Heart right ventricle (tissue), 16 donors: ENCODE results near the gene ERBB3. TPM values are rescaled to one million over a fixed set of nuclear protein-coding genes. Genes with fewer than 3 reads are reported as not detected.

Source experiments
- ATAC-seq, 8 donors: fragments of 200-7000 bp; cut with Tn5 transposase; one replicate each; pipeline ENCODE4 v1.9.1; 2020; ENCODE audit warnings: mild to moderate bottlenecking in 8 of 8, moderate library complexity in 8 of 8, moderate number of reproducible peaks in 1 of 8
- DNase-seq, 2 donors: peaks; one replicate each; pipeline ENCODE4 v3.0.0-alpha.2; 2020
- H3K27ac ChIP-seq, 10 donors: fragments of 200-600 bp; sonication (generic) in 2 of 10; one replicate each; pipeline versions ENCODE4 v1.5.0 to v1.8.0; 2020 to 2022; ENCODE audit warnings: mild to moderate bottlenecking in 3 of 10
- H3K27me3 ChIP-seq, 7 donors: fragments of 200-600 bp; one replicate each; pipeline ENCODE4 v1.8.0; 2021 to 2022; ENCODE audit warnings: mild to moderate bottlenecking in 2 of 7
- H3K36me3 ChIP-seq, 9 donors: fragments of 200-600 bp; sonication (generic) in 1 of 9; one replicate each; pipeline versions ENCODE4 v1.5.0 to v1.8.0; 2020 to 2022; ENCODE audit warnings: mild to moderate bottlenecking in 2 of 9
- H3K4me1 ChIP-seq, 9 donors: fragments of 200-600 bp; sonication (generic) in 1 of 9; one replicate each; pipeline versions ENCODE4 v1.5.0 to v1.8.0; 2020 to 2022; ENCODE audit warnings: mild to moderate bottlenecking in 4 of 9
- H3K4me3 ChIP-seq, 10 donors: fragments of 200-600 bp; sonication (generic) in 2 of 10; one replicate each; pipeline versions ENCODE4 v1.5.0 to v1.8.0; 2020 to 2022; ENCODE audit warnings: mild to moderate bottlenecking in 7 of 10, moderate library complexity in 2 of 10
- H3K9me3 ChIP-seq, 11 donors: fragments of 200-600 bp in 10 of 11; sonication (generic) in 2 of 11; one replicate each; pipeline versions ENCODE4 v1.5.0 to v1.8.0; 2013 to 2022; ENCODE audit warnings: mild to moderate bottlenecking in 2 of 11, control low read depth in 1 of 11, moderate library complexity in 1 of 11
- CTCF ChIP-seq, 9 donors: fragments of 200-600 bp; sonication (generic) in 2 of 9; IDR thresholded peaks; one replicate each; pipeline versions ENCODE4 v1.5.0 to v1.8.0; 2021 to 2022; ENCODE audit warnings: antibody characterized with exemption in 9 of 9, mild to moderate bottlenecking in 5 of 9, moderate library complexity in 1 of 9
- WGBS, 2 donors: extraction: QIAGEN DNeasy Blood & Tissue Kit; methylation state at CpG; one replicate each; pipeline ENCODE4 v1.1.7; 2013; ENCODE audit warnings: inconsistent platforms in 1 of 2; 5-methylcytosine and 5-hydroxymethylcytosine counted together
- intact Hi-C, 10 donors: fragments of 100-400 bp; cut with DNase I; formaldehyde crosslinking; loops; one replicate each; pipeline versions ENCODE4 v1.11.1 to v1.14.2; 2022
- polyA plus RNA-seq, 2 donors: library from polyadenylated mRNA; stranded (reverse); fragments of 200-250 nt; gene quantifications; one replicate each; pipeline ENCODE4 v1.2.3, GENCODE V29; 2013
- total RNA-seq, 10 donors: library from RNA; stranded (reverse); fragmentation: NEBNext Ultra II Directional in 3 of 10; extraction: Animal tissue kit (Norgen Biotek cat#: 25700) in 3 of 10; gene quantifications; one replicate each; pipeline versions ENCODE4 v1.2.1 to v1.2.4, GENCODE V29; 2021 to 2023
- donor health status: Arrhythmogenic right ventricular cardiomyopathy.
- donor health status: ischemic (EF 13 %, LVEDD 7.1; RV severe dilation, severe dysfunction).
- donor health status: healthy with polysubstance abuse.
- donor health status: DM: no; HTN: yes; CAD: no.
- donor health status: DM: no; HTN: no; CAD: no.
- donor health status: ischemic (EF 25% LVEDD 6.9; RV normal size, moderate dysfunction).
- donor health status: ischemic (EF 25% LVEDD 5.7; RV mildly dilated, moderate dysfunction).
- donor health status: healthy.
- donor health status: DM: yes; HTN: yes; CAD: no.
- donor health status: Ischemic cardiomyopathy.
- donor health status: ischemic (EF 35%, LVEDD 5.7; RV mildly dilated, moderate dysfunction).
- donor health status: nonischemic (EF 11% LVEDD 7.7; RV severe dilation, severe dysfunction).
- donor health status: DM: yes; HTN: yes; CAD: no.
- donor health status: PGD.
- donor health status: ischemic (EF 29% LVEDD 5.4; RV normal size, mild dysfunction).
- donor health status: nonischemic (EF 23%, LVEDD 6.1; RV moderate dilation, normal function).

ERBB3 gene
- total and polyA plus RNA-seq, 12 donors: 0.80 to 7.8 (median 2.9) TPM

- DNase-seq (no peak), ATAC-seq (no peak)
- WGBS, 2 donors: 48 to 52% methylated on average over 3 of the region's 3 CpGs
- Histone ChIP-seq H3K4me1 (peaks cover 8 to 66% (median 51%) of the 10 kb centered on the region in 9 donors), H3K27ac (peak overlapping the region; percentile 11 to 91 (median 82)), H3K4me3 (peak overlapping the region in 6 of 10 donors; percentile 78 to 94 (median 86)), H3K9me3 (no peaks in the 10 kb centered on the region), H3K36me3 (peaks cover 0 to 35% (median 5%) of the 10 kb centered on the region in 9 donors), H3K27me3 (no peaks in the 10 kb centered on the region)
- intact Hi-C loops: loop anchor here in 8 of 10 donors (1.0 to 10.0 kb wide), 10 partner anchors 30 to 508 kb away; partner anchors contain the start of genes MYL6 (in 5 of the 8), SMARCC2 (in 2 of the 8), SPRYD4 (in 2 of the 8) and BAZ2A (in 1 of the 8)
- TF ChIP-seq CTCF (IDR thresholded peaks at IDR 0.05): no peak
Observed at GRCh38 chr12:56126732-56127239, 46.8 kb downstream of the ERBB3 start.

DNA sequence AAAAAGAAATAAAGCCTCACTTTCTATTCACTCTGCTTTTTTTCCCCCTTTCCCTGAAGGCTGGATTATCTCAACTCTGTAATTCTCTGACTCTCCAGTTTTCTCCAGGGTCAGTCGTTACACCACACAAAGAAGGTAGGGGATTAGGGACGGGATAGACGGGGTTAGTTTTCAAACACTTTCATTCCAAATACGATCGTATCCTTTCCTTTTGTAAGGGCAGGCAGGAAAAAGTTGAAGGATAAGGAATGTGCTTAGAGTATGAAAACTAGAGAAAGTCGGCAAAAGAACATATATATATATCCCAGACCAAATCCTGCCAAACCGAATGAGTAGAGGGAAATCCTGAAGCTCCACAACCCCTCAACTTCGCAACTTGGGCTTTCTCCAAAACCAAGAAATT is 47.5 kb downstream of the ERBB3 start:
- DNase-seq (no peak), ATAC-seq (no peak)
- Histone ChIP-seq H3K4me3 (peak overlapping the region in 9 of 10 donors; percentile 23 to 94 (median 84)), H3K27ac (peak overlapping the region; percentile 51 to 91 (median 82)), H3K36me3 (peaks cover 0 to 35% (median 7%) of the 10 kb centered on the region in 9 donors), H3K4me1 (peaks cover 8 to 61% (median 49%) of the 10 kb centered on the region in 9 donors), H3K27me3 (no peaks in the 10 kb centered on the region), H3K9me3 (no peaks in the 10 kb centered on the region)
- intact Hi-C loops: loop anchor here in 8 of 10 donors (1.0 to 10.0 kb wide), 9 partner anchors 29 to 507 kb away; partner anchors contain the start of genes MYL6 (in 5 of the 8), SMARCC2 (in 2 of the 8), SPRYD4 (in 2 of the 8) and BAZ2A (in 1 of the 8)
- no peak for TF ChIP-seq CTCF (IDR thresholded peaks at IDR 0.05)
- WGBS, 2 donors: 0% methylated on average over 8 of the region's 8 CpGs

GRCh38 chr12:56127888-56128669 is 48.1 kb downstream of the ERBB3 start, which contains the start of gene ESYT1:
TSS of gene ESYT1 (plus strand) at chr12:56128267. CDS start at chr12:56128320, 53 bp downstream.
- peak in 1 of 9 donors; percentile 18 for TF ChIP-seq CTCF (IDR thresholded peaks at IDR 0.05)
- Histone ChIP-seq H3K27me3 (no peaks in the 10 kb centered on the region), H3K36me3 (peaks cover 0 to 36% (median 9%) of the 10 kb centered on the region in 9 donors), H3K9me3 (no peaks in the 10 kb centered on the region), H3K27ac (peak within 1 kb of the TSS; percentile 51 to 94 (median 88)), H3K4me3 (peak within 1 kb of the TSS; percentile 53 to 94 (median 84)), H3K4me1 (peaks cover 8 to 61% (median 44%) of the 10 kb centered on the region in 9 donors)
- intact Hi-C loops: loop anchor here in 8 of 10 donors (1.0 to 10.0 kb wide), 10 partner anchors 15 to 507 kb away; partner anchors contain the start of genes MYL6 (in 5 of the 8), SMARCC2 (in 3 of the 8), SPRYD4 (in 2 of the 8) and BAZ2A (in 1 of the 8)
- DNase-seq: peak; percentile 95 to 99
- peak; percentile 94 to 97 (median 96) for ATAC-seq
- WGBS, 2 donors: 0% methylated on average over 49 of the region's 49 CpGs

DNA sequence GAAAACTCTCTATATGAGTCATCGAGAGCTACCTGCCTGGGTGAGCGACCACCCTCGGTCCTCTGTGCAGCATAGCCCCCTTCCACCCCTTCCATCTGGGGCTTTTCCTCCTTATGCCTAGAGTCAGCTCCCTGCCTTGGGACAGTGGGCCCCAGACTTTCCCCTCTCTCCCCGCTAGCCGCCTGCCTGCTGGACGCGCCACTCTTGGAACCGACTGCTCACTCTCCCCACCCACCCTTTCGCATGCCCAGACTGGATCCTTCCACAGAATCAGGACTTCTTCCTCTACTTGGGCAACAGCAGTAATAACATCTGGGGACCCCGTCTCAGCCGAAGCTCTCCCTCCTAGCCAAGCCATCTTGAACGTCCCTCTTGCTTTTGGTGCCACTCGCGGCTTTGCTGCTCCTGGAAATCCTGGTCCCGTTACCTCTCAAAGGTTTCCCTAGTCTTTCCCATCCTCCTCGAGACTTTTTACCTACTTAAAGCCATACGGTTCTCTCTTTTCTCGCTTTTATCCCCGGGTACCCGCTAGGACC is 48.8 kb downstream of the ERBB3 start:
- H3K4me3 ChIP-seq: peak overlapping the region; percentile 53 to 94 (median 84)
- peak in 1 of 2 donors; percentile 28 for DNase-seq
- peaks cover 8 to 57% (median 41%) of the 10 kb centered on the region in 9 donors for H3K4me1 ChIP-seq
- peak overlapping the region; percentile 36 to 94 (median 88) for H3K27ac ChIP-seq
- peak; percentile 4 to 35 (median 10) for ATAC-seq
- TF ChIP-seq CTCF (IDR thresholded peaks at IDR 0.05): no peak
- no peaks in the 10 kb centered on the region for H3K27me3 ChIP-seq
- intact Hi-C loops: loop anchor here in 6 of 10 donors (2.0 to 10.0 kb wide), 6 partner anchors 14 to 506 kb away; partner anchors contain the start of genes SMARCC2 (in 2 of the 6), SPRYD4 (in 2 of the 6) and BAZ2A (in 1 of the 6)
- 0% methylated on average over 20 of the region's 20 CpGs for WGBS, 2 donors
- no peaks in the 10 kb centered on the region for H3K9me3 ChIP-seq
- H3K36me3 ChIP-seq: peaks cover 0 to 38% (median 16%) of the 10 kb centered on the region in 9 donors
